ENCODE results near the gene SLC8A2.
"Not testable (repeated sequence)": the region's sequence is repeated elsewhere in the genome, so short reads cannot be mapped to it uniquely, and the experiment has no call there.

SLC8A2 gene

GRCh38 chr19:47487551-47488515, 16.1 kb upstream of the SLC8A2 start:
- Histone ChIP-seq H3K36me3 (ENCODE audit: control insufficient read depth in 1 of 2, insufficient read depth in 2 of 2, low read length in 2 of 2) (peaks cover 59% of the 10 kb centered on the region in 2 experiments), H3K4ac (ENCODE audit: low read depth, low read length) (no peak overlapping the region), H4K91ac (ENCODE audit: low read depth, low read length) (no peak overlapping the region), H3K9ac (ENCODE audit: low read length) (no peak overlapping the region), H2BK12ac (ENCODE audit: low read length) (no peak overlapping the region), H3K18ac (ENCODE audit: low read length) (no peak overlapping the region), H3K9me3 (ENCODE audit: insufficient read depth, low read depth, low read length) (no peaks in the 10 kb centered on the region), H3K27ac (ENCODE audit: low read depth, low read length) (no peak overlapping the region), H3K4me3 (ENCODE audit: low read depth, low read length) (no peak overlapping the region), H3K79me2 (ENCODE audit: control insufficient read depth, insufficient read depth, low read length, poor library complexity) (peaks cover 2% of the 10 kb centered on the region), H3K27me3 (ENCODE audit: insufficient read depth, low read length) (no peaks in the 10 kb centered on the region), H3K4me1 (ENCODE audit: control insufficient read depth in 1 of 2, insufficient read depth in 2 of 2, low read length in 2 of 2) (peaks cover 0 to 5% of the 10 kb centered on the region in 2 experiments), H3K23ac (ENCODE audit: low read length) (no peak overlapping the region), H2BK5ac (ENCODE audit: low read depth, low read length, poor library complexity) (no peak overlapping the region), H3K4me2 (ENCODE audit: low read length) (no peak overlapping the region), H3K14ac (ENCODE audit: low read length) (no peak overlapping the region), H3K79me1 (ENCODE audit: low read length) (peaks cover 7% of the 10 kb centered on the region), H4K8ac (ENCODE audit: low read depth, low read length) (no peak overlapping the region), H4K12ac (ENCODE audit: low read depth, low read length) (no peak overlapping the region), H2AFZ (ENCODE audit: insufficient read depth, low read length, poor library complexity) (no peak overlapping the region), H2AK5ac (ENCODE audit: low read length) (no peak overlapping the region), H2BK120ac (ENCODE audit: insufficient read depth, low read length, poor library complexity) (no peak overlapping the region)
- DNase-seq: no peak
- WGBS (ENCODE audit: extremely low coverage, insufficient coverage, insufficient read length): no CpG with 5 or more reads among the region's 19 CpGs

GRCh38 chr19:47486900-47487299, 15.2 kb upstream of the SLC8A2 start:
- Histone ChIP-seq H3K4me2 (ENCODE audit: low read length) (no peak overlapping the region), H3K18ac (ENCODE audit: low read length) (no peak overlapping the region), H3K23ac (ENCODE audit: low read length) (no peak overlapping the region), H3K36me3 (ENCODE audit: control insufficient read depth in 1 of 2, insufficient read depth in 2 of 2, low read length in 2 of 2) (peaks cover 50% of the 10 kb centered on the region in 2 experiments), H2BK120ac (ENCODE audit: insufficient read depth, low read length, poor library complexity) (no peak overlapping the region), H3K79me2 (ENCODE audit: control insufficient read depth, insufficient read depth, low read length, poor library complexity) (peaks cover 2% of the 10 kb centered on the region), H3K4me3 (ENCODE audit: low read depth, low read length) (no peak overlapping the region), H4K12ac (ENCODE audit: low read depth, low read length) (no peak overlapping the region), H3K79me1 (ENCODE audit: low read length) (peaks cover 7% of the 10 kb centered on the region), H2AK5ac (ENCODE audit: low read length) (no peak overlapping the region), H3K9me3 (ENCODE audit: insufficient read depth, low read depth, low read length) (no peaks in the 10 kb centered on the region), H3K27ac (ENCODE audit: low read depth, low read length) (no peak overlapping the region), H3K14ac (ENCODE audit: low read length) (no peak overlapping the region), H3K4ac (ENCODE audit: low read depth, low read length) (no peak overlapping the region), H4K91ac (ENCODE audit: low read depth, low read length) (no peak overlapping the region), H3K9ac (ENCODE audit: low read length) (no peak overlapping the region), H2BK12ac (ENCODE audit: low read length) (no peak overlapping the region), H3K27me3 (ENCODE audit: insufficient read depth, low read length) (no peaks in the 10 kb centered on the region), H3K4me1 (ENCODE audit: control insufficient read depth in 1 of 2, insufficient read depth in 2 of 2, low read length in 2 of 2) (peaks cover 0 to 5% of the 10 kb centered on the region in 2 experiments), H4K8ac (ENCODE audit: low read depth, low read length) (no peak overlapping the region), H2AFZ (ENCODE audit: insufficient read depth, low read length, poor library complexity) (no peak overlapping the region), H2BK5ac (ENCODE audit: low read depth, low read length, poor library complexity) (no peak overlapping the region)
- no CpG with 5 or more reads among the region's 9 CpGs for WGBS (ENCODE audit: extremely low coverage, insufficient coverage, insufficient read length)
- DNase-seq: no peak

- H3K23ac ChIP-seq (ENCODE audit: low read length); H3K4ac ChIP-seq (ENCODE audit: low read depth, low read length); H3K14ac ChIP-seq (ENCODE audit: low read length); H4K8ac ChIP-seq (ENCODE audit: low read depth, low read length); H3K9ac ChIP-seq (ENCODE audit: low read length); H2BK12ac ChIP-seq (ENCODE audit: low read length); H4K91ac ChIP-seq (ENCODE audit: low read depth, low read length); H3K18ac ChIP-seq (ENCODE audit: low read length); H2AFZ ChIP-seq (ENCODE audit: insufficient read depth, low read length, poor library complexity); H3K79me1 ChIP-seq (ENCODE audit: low read length); H3K9me3 ChIP-seq (ENCODE audit: insufficient read depth, low read depth, low read length); H3K4me3 ChIP-seq (ENCODE audit: low read depth, low read length); H3K27ac ChIP-seq (ENCODE audit: low read depth, low read length); H2BK5ac ChIP-seq (ENCODE audit: low read depth, low read length, poor library complexity); H2BK120ac ChIP-seq (ENCODE audit: insufficient read depth, low read length, poor library complexity); DNase-seq; H2AK5ac ChIP-seq (ENCODE audit: low read length); H4K12ac ChIP-seq (ENCODE audit: low read depth, low read length); H3K4me2 ChIP-seq (ENCODE audit: low read length); H3K4me1 ChIP-seq (ENCODE audit: control insufficient read depth in 1 of 2, insufficient read depth in 2 of 2, low read length in 2 of 2); H3K27me3 ChIP-seq (ENCODE audit: insufficient read depth, low read length); H3K79me2 ChIP-seq (ENCODE audit: control insufficient read depth, insufficient read depth, low read length, poor library complexity): not testable (repeated sequence)
- WGBS (ENCODE audit: extremely low coverage, insufficient coverage, insufficient read length): no CpG with 5 or more reads among the region's 13 CpGs
- peaks cover 43% of the 10 kb centered on the region in 2 experiments for H3K36me3 ChIP-seq (ENCODE audit: control insufficient read depth in 1 of 2, insufficient read depth in 2 of 2, low read length in 2 of 2)
Measured at GRCh38 chr19:47486220-47486619, 14.5 kb upstream of the SLC8A2 start.

GRCh38 chr19:47485210-47485609, 13.5 kb upstream of the SLC8A2 start:
- Histone ChIP-seq H3K27ac (ENCODE audit: low read depth, low read length) (no peak overlapping the region), H3K23ac (ENCODE audit: low read length) (no peak overlapping the region)

More at GRCh38 chr19:47485210-47485609, 13.5 kb upstream of the SLC8A2 start:
- Histone ChIP-seq H2AK5ac (ENCODE audit: low read length) (no peak overlapping the region), H3K9me3 (ENCODE audit: insufficient read depth, low read depth, low read length) (no peaks in the 10 kb centered on the region), H4K91ac (ENCODE audit: low read depth, low read length) (no peak overlapping the region), H3K79me2 (ENCODE audit: control insufficient read depth, insufficient read depth, low read length, poor library complexity) (peaks cover 2% of the 10 kb centered on the region), H3K18ac (ENCODE audit: low read length) (no peak overlapping the region), H3K9ac (ENCODE audit: low read length) (no peak overlapping the region), H4K8ac (ENCODE audit: low read depth, low read length) (no peak overlapping the region), H2AFZ (ENCODE audit: insufficient read depth, low read length, poor library complexity) (no peak overlapping the region), H4K12ac (ENCODE audit: low read depth, low read length) (no peak overlapping the region), H2BK5ac (ENCODE audit: low read depth, low read length, poor library complexity) (no peak overlapping the region), H2BK12ac (ENCODE audit: low read length) (no peak overlapping the region), H3K4me3 (ENCODE audit: low read depth, low read length) (no peak overlapping the region), H2BK120ac (ENCODE audit: insufficient read depth, low read length, poor library complexity) (no peak overlapping the region), H3K14ac (ENCODE audit: low read length) (no peak overlapping the region), H3K4me2 (ENCODE audit: low read length) (no peak overlapping the region), H3K4ac (ENCODE audit: low read depth, low read length) (no peak overlapping the region), H3K27me3 (ENCODE audit: insufficient read depth, low read length) (no peaks in the 10 kb centered on the region), H3K79me1 (ENCODE audit: low read length) (peaks cover 7% of the 10 kb centered on the region), H3K4me1 (ENCODE audit: control insufficient read depth in 1 of 2, insufficient read depth in 2 of 2, low read length in 2 of 2) (peaks cover 0 to 5% of the 10 kb centered on the region in 2 experiments), H3K36me3 (ENCODE audit: control insufficient read depth in 1 of 2, insufficient read depth in 2 of 2, low read length in 2 of 2) (peaks cover 33% of the 10 kb centered on the region in 2 experiments)
- no CpG with 5 or more reads among the region's 6 CpGs for WGBS (ENCODE audit: extremely low coverage, insufficient coverage, insufficient read length)
- no peak for DNase-seq
